DND-41 (cell line): ENCODE results near the gene PIGB.

ENCODE experiments used
- EZH2 ChIP-seq: IDR thresholded peaks from 3 replicates; pipeline ENCODE4 v1.6.1; 2012; ENCODE audit warnings: borderline replicate concordance, low read depth, mild to moderate bottlenecking, moderate library complexity, low read length, inconsistent platforms; ENCODE audit not compliant: severe bottlenecking
- TF ChIP-seq, protein P1 (sequence below): IDR thresholded peaks from 2 replicates; pipeline ENCODE4 v1.5.1; 2012; ENCODE audit warnings: borderline replicate concordance, low read length, moderate library complexity, mild to moderate bottlenecking; ENCODE audit not compliant: poor library complexity, severe bottlenecking; ENCODE audit errors: extremely low read depth

DNA sequence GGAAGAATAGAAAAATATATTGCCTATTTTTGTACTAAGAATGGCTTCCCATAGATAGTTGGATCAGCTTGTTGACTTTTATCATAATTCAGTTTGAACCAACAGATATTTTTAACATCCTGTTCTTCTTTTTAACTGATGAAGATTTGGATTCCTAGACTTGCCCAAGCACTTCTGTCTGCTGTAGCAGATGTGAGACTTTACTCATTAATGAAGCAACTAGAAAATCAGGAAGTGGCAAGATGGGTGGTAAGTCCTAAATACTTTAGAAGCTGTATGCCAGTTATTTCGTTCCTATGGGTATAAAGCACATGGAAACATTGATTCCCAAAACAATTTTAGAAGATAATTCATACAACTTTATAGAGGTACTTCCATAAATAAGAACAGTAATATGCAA lies 8.4 kb downstream of the PIGB start:
- TF ChIP-seq, protein P1, sequence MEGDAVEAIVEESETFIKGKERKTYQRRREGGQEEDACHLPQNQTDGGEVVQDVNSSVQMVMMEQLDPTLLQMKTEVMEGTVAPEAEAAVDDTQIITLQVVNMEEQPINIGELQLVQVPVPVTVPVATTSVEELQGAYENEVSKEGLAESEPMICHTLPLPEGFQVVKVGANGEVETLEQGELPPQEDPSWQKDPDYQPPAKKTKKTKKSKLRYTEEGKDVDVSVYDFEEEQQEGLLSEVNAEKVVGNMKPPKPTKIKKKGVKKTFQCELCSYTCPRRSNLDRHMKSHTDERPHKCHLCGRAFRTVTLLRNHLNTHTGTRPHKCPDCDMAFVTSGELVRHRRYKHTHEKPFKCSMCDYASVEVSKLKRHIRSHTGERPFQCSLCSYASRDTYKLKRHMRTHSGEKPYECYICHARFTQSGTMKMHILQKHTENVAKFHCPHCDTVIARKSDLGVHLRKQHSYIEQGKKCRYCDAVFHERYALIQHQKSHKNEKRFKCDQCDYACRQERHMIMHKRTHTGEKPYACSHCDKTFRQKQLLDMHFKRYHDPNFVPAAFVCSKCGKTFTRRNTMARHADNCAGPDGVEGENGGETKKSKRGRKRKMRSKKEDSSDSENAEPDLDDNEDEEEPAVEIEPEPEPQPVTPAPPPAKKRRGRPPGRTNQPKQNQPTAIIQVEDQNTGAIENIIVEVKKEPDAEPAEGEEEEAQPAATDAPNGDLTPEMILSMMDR = no peak
- TF ChIP-seq EZH2 = no peak
